ENCODE results near the gene ELAVL2.

ELAVL2 gene

GRCh38 chr9:23683611-23684061, 142.4 kb downstream of the ELAVL2 start:
- no peaks in the 10 kb centered on the region for H3K79me2 ChIP-seq (ENCODE audit: insufficient read depth, low read depth)
- H2AFZ ChIP-seq (ENCODE audit: low read depth): no peak overlapping the region
- H4K20me1 ChIP-seq (ENCODE audit: insufficient read depth): no peaks in the 10 kb centered on the region
- TF ChIP-seq CTCF (conservative IDR thresholded peaks at IDR 0.05; ENCODE audit: low read depth, low read length): no peak
- H3K9ac ChIP-seq: no peak overlapping the region
- H3K4me1 ChIP-seq (ENCODE audit: low read depth, poor library complexity, severe bottlenecking): peaks cover 10% of the 10 kb centered on the region
- H3K27ac ChIP-seq: no peak overlapping the region
- no peak overlapping the region for H3K4me2 ChIP-seq
- H3K27me3 ChIP-seq (ENCODE audit: insufficient read depth, low read depth): no peaks in the 10 kb centered on the region
- H3K36me3 ChIP-seq (ENCODE audit: insufficient read depth): no peaks in the 10 kb centered on the region
- no peak overlapping the region for H3K4me3 ChIP-seq (IDR thresholded peaks at IDR 0.05; ENCODE audit: insufficient read depth, low read depth, low read length)

GRCh38 chr9:23682891-23683431, 143.1 kb downstream of the ELAVL2 start:
- Histone ChIP-seq H3K36me3 (ENCODE audit: insufficient read depth) (no peaks in the 10 kb centered on the region), H3K79me2 (ENCODE audit: insufficient read depth, low read depth) (no peaks in the 10 kb centered on the region), H4K20me1 (ENCODE audit: insufficient read depth) (no peaks in the 10 kb centered on the region), H3K4me1 (ENCODE audit: low read depth, poor library complexity, severe bottlenecking) (peaks cover 10% of the 10 kb centered on the region), H3K27me3 (ENCODE audit: insufficient read depth, low read depth) (no peaks in the 10 kb centered on the region), H3K27ac (no peak overlapping the region), H2AFZ (ENCODE audit: low read depth) (no peak overlapping the region), H3K4me3 (IDR thresholded peaks at IDR 0.05; ENCODE audit: insufficient read depth, low read depth, low read length) (no peak overlapping the region), H3K4me2 (no peak overlapping the region), H3K9ac (no peak overlapping the region)
- no peak for TF ChIP-seq CTCF (conservative IDR thresholded peaks at IDR 0.05; ENCODE audit: low read depth, low read length)

- Histone ChIP-seq H3K4me2 (no peak overlapping the region), H3K4me1 (ENCODE audit: low read depth, poor library complexity, severe bottlenecking) (peaks cover 10% of the 10 kb centered on the region)
- TF ChIP-seq CTCF (conservative IDR thresholded peaks at IDR 0.05; ENCODE audit: low read depth, low read length): no peak
Measured at GRCh38 chr9:23682352-23682751, 143.7 kb downstream of the ELAVL2 start.

GRCh38 chr9:23677446-23677845, 148.6 kb downstream of the ELAVL2 start:
- no peak for TF ChIP-seq CTCF (conservative IDR thresholded peaks at IDR 0.05; ENCODE audit: low read depth, low read length)
- H3K27ac ChIP-seq: no peak overlapping the region

More at GRCh38 chr9:23682352-23682751, 143.7 kb downstream of the ELAVL2 start:
- Histone ChIP-seq H3K27ac (no peak overlapping the region), H3K79me2 (ENCODE audit: insufficient read depth, low read depth) (no peaks in the 10 kb centered on the region), H3K4me3 (IDR thresholded peaks at IDR 0.05; ENCODE audit: insufficient read depth, low read depth, low read length) (no peak overlapping the region), H3K9ac (no peak overlapping the region), H3K36me3 (ENCODE audit: insufficient read depth) (no peaks in the 10 kb centered on the region), H3K27me3 (ENCODE audit: insufficient read depth, low read depth) (no peaks in the 10 kb centered on the region), H2AFZ (ENCODE audit: low read depth) (no peak overlapping the region), H4K20me1 (ENCODE audit: insufficient read depth) (no peaks in the 10 kb centered on the region)

More at GRCh38 chr9:23677446-23677845, 148.6 kb downstream of the ELAVL2 start:
- Histone ChIP-seq H4K20me1 (ENCODE audit: insufficient read depth) (no peaks in the 10 kb centered on the region), H3K4me3 (IDR thresholded peaks at IDR 0.05; ENCODE audit: insufficient read depth, low read depth, low read length) (no peak overlapping the region), H3K4me2 (no peak overlapping the region), H3K27me3 (ENCODE audit: insufficient read depth, low read depth) (no peaks in the 10 kb centered on the region), H2AFZ (ENCODE audit: low read depth) (no peak overlapping the region), H3K79me2 (ENCODE audit: insufficient read depth, low read depth) (no peaks in the 10 kb centered on the region), H3K9ac (no peak overlapping the region), H3K36me3 (ENCODE audit: insufficient read depth) (no peaks in the 10 kb centered on the region), H3K4me1 (ENCODE audit: low read depth, poor library complexity, severe bottlenecking) (no peaks in the 10 kb centered on the region)

Measured in KMS-11 (cell line).